ENCODE measurements around the gene WDR70.

DNA sequence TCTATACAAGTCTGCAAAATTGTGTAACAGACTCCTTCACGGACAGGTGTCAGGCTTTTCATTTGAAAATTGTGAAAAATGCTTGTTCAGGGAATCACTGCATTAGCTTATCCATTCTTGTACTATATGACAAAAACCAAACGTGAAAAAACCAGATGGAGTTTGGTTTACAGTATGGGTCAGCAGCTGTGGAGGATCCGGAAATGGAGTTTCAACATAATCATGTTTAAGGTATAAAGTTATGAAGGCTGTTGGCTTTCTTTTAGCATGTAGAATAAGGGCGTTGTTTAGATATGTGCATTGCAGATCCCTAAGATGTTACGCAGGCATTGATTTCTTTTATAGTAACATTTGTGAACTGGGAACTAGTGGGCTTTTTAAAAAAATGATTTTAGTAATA, 336.9 kb downstream of the WDR70 start:
- TF ChIP-seq POLR2A (IDR thresholded peaks at IDR 0.05) (no peak), EP300 (IDR thresholded peaks at IDR 0.05; ENCODE audit: low read depth) (no peak), POLR2AphosphoS5 (IDR thresholded peaks at IDR 0.05) (no peak)
- TF ChIP-seq, protein P1, sequence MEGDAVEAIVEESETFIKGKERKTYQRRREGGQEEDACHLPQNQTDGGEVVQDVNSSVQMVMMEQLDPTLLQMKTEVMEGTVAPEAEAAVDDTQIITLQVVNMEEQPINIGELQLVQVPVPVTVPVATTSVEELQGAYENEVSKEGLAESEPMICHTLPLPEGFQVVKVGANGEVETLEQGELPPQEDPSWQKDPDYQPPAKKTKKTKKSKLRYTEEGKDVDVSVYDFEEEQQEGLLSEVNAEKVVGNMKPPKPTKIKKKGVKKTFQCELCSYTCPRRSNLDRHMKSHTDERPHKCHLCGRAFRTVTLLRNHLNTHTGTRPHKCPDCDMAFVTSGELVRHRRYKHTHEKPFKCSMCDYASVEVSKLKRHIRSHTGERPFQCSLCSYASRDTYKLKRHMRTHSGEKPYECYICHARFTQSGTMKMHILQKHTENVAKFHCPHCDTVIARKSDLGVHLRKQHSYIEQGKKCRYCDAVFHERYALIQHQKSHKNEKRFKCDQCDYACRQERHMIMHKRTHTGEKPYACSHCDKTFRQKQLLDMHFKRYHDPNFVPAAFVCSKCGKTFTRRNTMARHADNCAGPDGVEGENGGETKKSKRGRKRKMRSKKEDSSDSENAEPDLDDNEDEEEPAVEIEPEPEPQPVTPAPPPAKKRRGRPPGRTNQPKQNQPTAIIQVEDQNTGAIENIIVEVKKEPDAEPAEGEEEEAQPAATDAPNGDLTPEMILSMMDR (IDR thresholded peaks at IDR 0.05) = no peak

Measured in transverse colon (tissue), 4 donors.